Astrocyte of the spinal cord (primary cell): ENCODE data around the gene LRBA.

ENCODE experiments used
- DNase-seq: peaks from one replicate; pipeline ENCODE4 v3.0.0; 2011; ENCODE audit warnings: low read depth, low spot score
- H3K4me3 ChIP-seq: 2 replicates; pipeline ENCODE4 v1.5.1; 2011; ENCODE audit warnings: low read depth, mild to moderate bottlenecking, low read length, moderate library complexity
- in situ Hi-C: cut with HindIII; loops from 2 replicates; pipeline ENCODE4 v1.10.0; 2017; ENCODE audit warnings: low sequenced_read_pairs
- TF ChIP-seq, protein P1 (sequence below): IDR thresholded peaks from 2 replicates; pipeline ENCODE4 v1.5.1; 2012; ENCODE audit warnings: low read depth, mild to moderate bottlenecking, low read length, inconsistent platforms

The LRBA gene

DNA sequence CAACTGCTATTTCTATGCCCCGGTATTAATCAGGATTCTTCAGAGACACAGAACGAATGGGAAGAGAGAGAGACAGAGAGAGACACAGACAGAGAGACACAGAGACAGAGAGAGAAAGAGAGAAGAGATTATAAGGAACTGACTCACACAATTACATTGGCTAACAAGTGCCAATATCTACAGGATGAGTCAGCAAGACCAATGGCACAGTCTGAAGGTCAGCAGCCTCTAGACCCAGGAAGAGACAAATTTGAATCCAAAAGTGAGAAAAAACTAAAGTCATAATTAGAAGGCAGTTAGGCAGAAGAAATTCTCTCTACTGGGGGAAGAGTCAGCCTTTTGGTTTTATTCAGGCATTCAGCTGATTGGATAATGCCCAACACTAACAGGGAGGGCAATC is 245.8 kb downstream of the LRBA start:
- DNase-seq = peak; percentile 69
- H3K4me3 ChIP-seq = no peak overlapping the region
- in situ Hi-C loops = no loop called here
- TF ChIP-seq, protein P1, sequence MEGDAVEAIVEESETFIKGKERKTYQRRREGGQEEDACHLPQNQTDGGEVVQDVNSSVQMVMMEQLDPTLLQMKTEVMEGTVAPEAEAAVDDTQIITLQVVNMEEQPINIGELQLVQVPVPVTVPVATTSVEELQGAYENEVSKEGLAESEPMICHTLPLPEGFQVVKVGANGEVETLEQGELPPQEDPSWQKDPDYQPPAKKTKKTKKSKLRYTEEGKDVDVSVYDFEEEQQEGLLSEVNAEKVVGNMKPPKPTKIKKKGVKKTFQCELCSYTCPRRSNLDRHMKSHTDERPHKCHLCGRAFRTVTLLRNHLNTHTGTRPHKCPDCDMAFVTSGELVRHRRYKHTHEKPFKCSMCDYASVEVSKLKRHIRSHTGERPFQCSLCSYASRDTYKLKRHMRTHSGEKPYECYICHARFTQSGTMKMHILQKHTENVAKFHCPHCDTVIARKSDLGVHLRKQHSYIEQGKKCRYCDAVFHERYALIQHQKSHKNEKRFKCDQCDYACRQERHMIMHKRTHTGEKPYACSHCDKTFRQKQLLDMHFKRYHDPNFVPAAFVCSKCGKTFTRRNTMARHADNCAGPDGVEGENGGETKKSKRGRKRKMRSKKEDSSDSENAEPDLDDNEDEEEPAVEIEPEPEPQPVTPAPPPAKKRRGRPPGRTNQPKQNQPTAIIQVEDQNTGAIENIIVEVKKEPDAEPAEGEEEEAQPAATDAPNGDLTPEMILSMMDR = no peak

DNA sequence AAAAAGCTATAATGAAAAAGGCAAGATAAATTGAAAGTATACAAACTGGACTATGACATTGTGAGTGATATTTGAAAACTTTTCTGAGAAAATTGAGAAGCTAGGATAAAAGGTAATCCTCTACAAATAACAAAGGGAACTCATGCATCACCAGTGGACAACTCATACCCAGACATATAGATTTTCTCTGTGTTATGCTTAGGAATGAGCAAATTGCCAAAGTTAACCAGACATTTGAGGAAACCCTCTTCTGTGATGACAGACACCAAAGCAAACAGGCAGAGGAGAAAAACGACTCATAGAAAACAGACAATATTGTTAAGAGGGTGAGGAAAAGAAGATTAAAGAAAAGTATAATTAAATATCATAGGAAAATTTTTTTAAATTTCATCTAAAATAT is 246.6 kb downstream of the LRBA start:
- DNase-seq = peak; percentile 6
- in situ Hi-C loops = no loop called here

DNA sequence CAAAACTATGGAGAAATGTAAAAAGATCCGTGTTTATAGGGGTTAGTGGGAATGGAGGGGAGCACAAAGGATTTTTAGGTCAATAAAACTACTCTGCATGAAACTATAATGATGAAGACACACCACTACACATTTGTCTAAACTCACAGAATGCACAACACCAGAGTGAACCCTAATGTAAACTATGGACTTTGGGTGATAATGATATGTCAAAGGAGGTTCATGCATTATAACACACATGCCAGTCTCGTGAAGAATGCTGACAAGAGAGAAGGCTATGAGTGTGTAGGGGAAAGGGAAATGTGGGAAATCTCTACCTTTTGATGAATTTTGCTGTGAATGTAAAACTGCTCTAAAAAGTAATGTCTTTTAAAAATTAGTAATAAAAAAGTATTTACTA is 249.9 kb downstream of the LRBA start:
- TF ChIP-seq, protein P1 = no peak
- no peak for DNase-seq
- in situ Hi-C loops = no loop called here
- H3K4me3 ChIP-seq = no peak overlapping the region

More for the DNA sequence above, 246.6 kb downstream of the LRBA start:
- TF ChIP-seq, protein P1 = no peak
- no peak overlapping the region for H3K4me3 ChIP-seq

- in situ Hi-C loops = no loop called here
- no peak for DNase-seq
- TF ChIP-seq, protein P1 = no peak
- no peak overlapping the region for H3K4me3 ChIP-seq
Measured at GRCh38 chr4:150751648-150752047, 263.4 kb downstream of the LRBA start.

DNA sequence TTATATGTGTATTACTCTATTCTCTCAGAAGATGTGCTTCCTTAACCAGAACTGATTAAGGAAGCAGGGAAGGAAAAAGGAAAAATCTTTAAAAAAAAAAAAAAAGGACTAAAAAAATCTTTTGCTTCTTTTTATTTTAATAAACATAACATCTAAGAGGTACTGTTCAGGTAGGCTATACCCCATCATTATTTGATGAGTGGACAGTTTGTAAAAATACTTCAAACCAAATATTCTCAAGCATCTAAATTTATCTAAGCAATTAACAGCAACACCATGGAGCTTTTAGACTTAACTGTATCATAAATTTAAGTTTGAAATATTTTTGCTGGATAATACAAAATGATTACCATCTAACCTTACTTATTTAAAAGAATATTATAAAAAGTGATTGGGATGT is 264.3 kb downstream of the LRBA start:
- H3K4me3 ChIP-seq = no peak overlapping the region
- in situ Hi-C loops = no loop called here
- no peak for DNase-seq
- TF ChIP-seq, protein P1 = no peak

- in situ Hi-C loops = no loop called here
- H3K4me3 ChIP-seq = no peak overlapping the region
- TF ChIP-seq, protein P1 = no peak
- peak; percentile 53 for DNase-seq
Measured at GRCh38 chr4:150746156-150746555, 268.9 kb downstream of the LRBA start.

DNA sequence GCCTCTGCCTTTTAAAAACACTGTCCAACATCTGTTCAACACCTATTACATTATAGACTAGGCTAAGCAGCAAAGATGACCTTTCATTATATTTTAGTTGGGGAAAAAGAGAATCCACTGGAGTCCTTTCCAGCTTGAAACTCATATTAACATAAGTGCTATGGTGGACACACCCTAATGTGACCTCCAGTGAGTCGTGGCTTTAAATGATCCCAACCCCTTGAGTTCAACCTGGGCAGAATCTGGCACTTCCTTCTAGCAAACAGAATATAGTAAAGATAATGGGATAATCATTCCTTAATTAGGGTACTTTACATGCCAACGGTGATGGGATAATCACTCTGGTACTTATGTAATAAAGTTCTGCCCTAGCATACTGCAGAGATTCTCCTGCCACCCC is 270.5 kb downstream of the LRBA start:
- TF ChIP-seq, protein P1 = no peak
- no peak overlapping the region for H3K4me3 ChIP-seq
- in situ Hi-C loops = no loop called here
- DNase-seq = no peak
